HCT116 (cell line): Measurements from ENCODE around the gene LRRC15. TPM values are rescaled to one million over a fixed set of nuclear protein-coding genes. Genes with fewer than 3 reads are reported as not detected.

Experiments used
- ATAC-seq: fragments of 200-7000 bp; cut with Tn5 transposase; 2 replicates; pipeline ENCODE4 v1.9.1; 2020; ENCODE audit warnings: mild to moderate bottlenecking, moderate library complexity
- BruUV-seq: library from RNA; stranded (reverse); fragments of 400-500 nt; replicated peaks from 2 replicates; lab custom pipeline; 2021; lab: Mats Ljungman, UMichigan
- CTCF ChIA-PET: fragments of 300-600 bp; sonication (Branson Sonifier 250); formaldehyde crosslinking; loops from one replicate; lab custom pipeline; 2021; ENCODE audit warnings: antibody characterized with exemption; lab: Charles Lee
- POLR2A ChIA-PET: fragments of 300-600, 350-600 bp; sonication (Branson Sonifier 250); formaldehyde crosslinking; loops from one replicate; lab custom pipeline; 2021; ENCODE audit warnings: antibody characterized with exemption; lab: Charles Lee
- RAD21 ChIA-PET, 2 experiments: fragments of 300-600 bp; sonication (Branson Sonifier 250); formaldehyde crosslinking; loops; one replicate each; lab custom pipeline; 2023; ENCODE audit warnings: low total read pairs in 2 of 2; ENCODE audit not compliant: uncharacterized antibody in 2 of 2, unreplicated experiment in 2 of 2, low non-redundant PET in 1 of 2; lab: Charles Lee
- DNase-seq: peaks from one replicate; pipeline ENCODE4 v3.0.0-alpha.2; 2010; ENCODE audit warnings: low read depth, low spot score
- H2AFZ ChIP-seq: fragments of 200-600 bp; shearing (Covaris generic), sonication (generic); 2 replicates; pipeline ENCODE4 v1.6.1; 2017; ENCODE audit warnings: low read depth, mixed run types, mixed read lengths, antibody characterized with exemption, low read length; ENCODE audit not compliant: poor library complexity, severe bottlenecking
- H3K27ac ChIP-seq: 2 replicates; pipeline ENCODE4 v1.5.1; 2012; ENCODE audit warnings: low read depth, low read length
- H3K27me3 ChIP-seq: fragments of 200-600 bp; sonication (generic); 2 replicates; pipeline ENCODE4 v1.6.1; 2016; ENCODE audit warnings: mixed run types, low read length, mixed read lengths; ENCODE audit not compliant: insufficient read depth
- H3K36me3 ChIP-seq, 2 experiments: fragments of 200-500 bp in 1 of 2; fragments of 200-600 bp in 1 of 2; sonication (Bioruptor generic) in 1 of 2; sonication (generic) in 1 of 2; 2 replicates each; pipeline versions ENCODE4 v1.5.1 to v1.6.1; 2014 to 2016; ENCODE audit warnings: low read length in 2 of 2, inconsistent platforms in 1 of 2, mixed read lengths in 1 of 2, mixed run types in 1 of 2; ENCODE audit not compliant: insufficient read depth in 2 of 2, control insufficient read depth in 1 of 2
- H3K4me1 ChIP-seq, 2 experiments: fragments of 200-600 bp in 1 of 2; sonication (generic) in 1 of 2; 2 replicates each; pipeline versions ENCODE4 v1.5.1 to v1.6.1; 2012 to 2017; ENCODE audit warnings: low read length in 2 of 2, inconsistent platforms in 1 of 2, mild to moderate bottlenecking in 1 of 2, mixed read lengths in 1 of 2, mixed run types in 1 of 2, moderate library complexity in 1 of 2; ENCODE audit not compliant: insufficient read depth in 2 of 2, control insufficient read depth in 1 of 2
- H3K4me2 ChIP-seq: fragments of 200-600 bp; sonication (generic); 2 replicates; pipeline ENCODE4 v1.6.1; 2017; ENCODE audit warnings: mixed run types, low read length, mixed read lengths
- H3K4me3 ChIP-seq, 2 experiments: fragments of 200-600 bp in 1 of 2; sonication (generic) in 1 of 2; replicated peaks in 1 of 2; 2 replicates each; pipeline ENCODE4 v1.5.1; 2011 to 2016; ENCODE audit warnings: low read length in 2 of 2, control low read depth in 1 of 2, low read depth in 1 of 2, mild to moderate bottlenecking in 1 of 2, mixed read lengths in 1 of 2, mixed run types in 1 of 2
- H3K79me2 ChIP-seq: fragments of 200-600 bp; sonication (generic); 2 replicates; pipeline ENCODE4 v1.6.1; 2017; ENCODE audit warnings: mild to moderate bottlenecking, mixed run types, low read length, moderate library complexity, mixed read lengths; ENCODE audit not compliant: insufficient read depth
- H3K9ac ChIP-seq: fragments of 200-600 bp; sonication (generic); 2 replicates; pipeline ENCODE4 v1.6.1; 2016; ENCODE audit warnings: low read length, mixed read lengths
- H3K9me2 ChIP-seq: fragments of 200-600 bp; sonication (generic), shearing (Covaris generic); 2 replicates; pipeline ENCODE4 v1.6.1; 2017; ENCODE audit warnings: mixed run types, mild to moderate bottlenecking, moderate library complexity; ENCODE audit not compliant: insufficient read depth
- H3K9me3 ChIP-seq, 2 experiments: fragments of 200-500 bp in 1 of 2; fragments of 200-600 bp in 1 of 2; sonication (Bioruptor generic) in 1 of 2; sonication (generic) in 1 of 2; 2 replicates each; pipeline ENCODE4 v1.6.1; 2014 to 2017; ENCODE audit warnings: low read length in 2 of 2, mixed read lengths in 2 of 2, inconsistent platforms in 1 of 2, low read depth in 1 of 2, mild to moderate bottlenecking in 1 of 2, mixed run types in 1 of 2, moderate library complexity in 1 of 2; ENCODE audit not compliant: control insufficient read depth in 1 of 2, insufficient read depth in 1 of 2
- H4K20me1 ChIP-seq: fragments of 200-600 bp; sonication (generic), shearing (Covaris generic); 2 replicates; pipeline ENCODE4 v1.6.1; 2017; ENCODE audit warnings: mixed run types, mild to moderate bottlenecking, moderate library complexity; ENCODE audit not compliant: insufficient read depth
- EGR1 ChIP-seq: IDR thresholded peaks from 2 replicates; pipeline ENCODE4 v1.6.1; 2012; ENCODE audit warnings: low read depth
- ELF1 ChIP-seq: IDR thresholded peaks from 2 replicates; pipeline ENCODE4 v1.6.1; 2012; ENCODE audit warnings: low read depth, borderline replicate concordance
- EZH2 ChIP-seq: fragments of 200-600 bp; sonication (generic); IDR thresholded peaks from 2 replicates; pipeline ENCODE4 v1.6.1; 2017; ENCODE audit warnings: antibody characterized with exemption, mixed run types
- EZH2phosphoT487 ChIP-seq: fragments of 200-600 bp; IDR thresholded peaks from 2 replicates; pipeline ENCODE4 v1.6.1; 2018; ENCODE audit warnings: antibody characterized with exemption, borderline replicate concordance
- JUND ChIP-seq: IDR thresholded peaks from 2 replicates; pipeline ENCODE4 v1.6.1; 2012
- MAX ChIP-seq: IDR thresholded peaks from 2 replicates; pipeline ENCODE4 v1.6.1; 2012
- RAD21 ChIP-seq: IDR thresholded peaks from 2 replicates; pipeline ENCODE4 v1.6.1; 2012; ENCODE audit warnings: low read depth, mild to moderate bottlenecking
- ZBTB33 ChIP-seq: IDR thresholded peaks from 2 replicates; pipeline ENCODE4 v1.6.1; 2011; ENCODE audit warnings: mild to moderate bottlenecking, low read length, moderate library complexity; ENCODE audit not compliant: insufficient replicate concordance; ENCODE audit errors: extremely low read depth
- ZFX ChIP-seq: fragments of 450-650 bp; IDR thresholded peaks from 2 replicates; pipeline ENCODE4 v1.6.1; 2017
- ZNF274 ChIP-seq: fragments of 200-500 bp; sonication (Bioruptor generic); IDR thresholded peaks from 2 replicates; pipeline ENCODE4 v1.6.1; 2014; ENCODE audit warnings: mild to moderate bottlenecking, low read depth, low read length, inconsistent platforms
- intact Hi-C: fragments of 100-400 bp; cut with micrococcal nuclease; formaldehyde crosslinking; loops from 2 replicates; pipeline ENCODE4 v1.10.0; 2022
- total RNA-seq: library from RNA; stranded (reverse); gene quantifications from one replicate; pipeline ENCODE4 v1.2.1, GENCODE V29; 2021; ENCODE audit not compliant: unreplicated experiment
- TF ChIP-seq, protein P1 (sequence below), 3 experiments: fragments of 200-600 bp in 1 of 3; sonication (generic) in 1 of 3; IDR thresholded peaks in 2 of 3; conservative IDR thresholded peaks in 1 of 3; 2 replicates each; pipeline ENCODE4 v1.5.1; 2012 to 2017; ENCODE audit warnings: low read depth in 2 of 3, low read length in 2 of 3, antibody characterized with exemption in 1 of 3, borderline replicate concordance in 1 of 3, control low read depth in 1 of 3, mild to moderate bottlenecking in 1 of 3, mixed read lengths in 1 of 3, mixed run types in 1 of 3, moderate library complexity in 1 of 3; ENCODE audit not compliant: insufficient read depth in 1 of 3

The LRRC15 gene
- total RNA-seq, 1 experiment from 2014 or later, result not detected

DNA sequence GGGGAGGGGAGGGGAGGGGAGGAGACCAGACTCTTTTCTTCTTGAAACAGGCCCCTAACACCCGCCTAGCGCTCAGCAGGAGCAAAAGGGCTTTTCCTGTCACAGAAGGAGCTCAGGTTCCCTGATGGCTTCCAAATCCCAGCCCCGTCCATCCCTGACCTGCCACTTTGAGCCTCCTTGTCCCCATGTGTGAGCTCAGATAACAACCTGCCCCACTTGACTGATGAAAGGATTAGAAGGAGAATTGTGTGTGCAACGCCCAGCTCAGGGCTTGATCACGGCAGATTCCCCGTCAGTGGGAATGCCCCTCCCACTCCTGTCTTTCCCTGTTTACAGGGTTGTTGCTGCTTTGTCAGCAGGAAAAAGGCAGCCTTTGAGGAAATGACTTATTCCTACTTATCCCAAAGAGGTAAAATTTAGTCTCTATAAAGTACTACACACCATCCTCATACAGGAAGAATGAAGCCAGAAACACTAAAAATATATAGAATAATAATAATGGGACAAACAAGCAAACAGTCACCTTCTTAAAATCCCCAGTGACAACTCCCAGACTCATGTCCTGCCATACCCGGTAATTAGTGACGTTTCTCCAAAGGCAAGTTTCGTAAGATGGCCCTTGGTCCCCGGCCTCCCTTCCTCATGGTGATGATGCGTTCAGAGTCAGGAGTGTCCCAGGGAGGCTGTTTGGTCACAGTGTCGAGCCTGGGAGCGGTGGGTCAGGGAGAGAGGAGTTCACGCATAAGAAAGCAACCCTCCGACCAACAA, 6.1 kb upstream of the LRRC15 start:
- ChIA-PET RAD21 (no interaction called here), POLR2A (no interaction called here), CTCF (no interaction called here)
- ATAC-seq, result no peak
- Histone ChIP-seq H3K27me3 (no peaks in the 10 kb centered on the region), H3K4me1 (no peaks in the 10 kb centered on the region), H4K20me1 (no peaks in the 10 kb centered on the region), H3K4me3 (no peak overlapping the region), H3K27ac (no peak overlapping the region), H3K9ac (no peak overlapping the region), H3K9me2 (no peaks in the 10 kb centered on the region), H3K9me3 (no peaks in the 10 kb centered on the region), H2AFZ (no peak overlapping the region), H3K36me3 (no peaks in the 10 kb centered on the region), H3K79me2 (no peaks in the 10 kb centered on the region), H3K4me2 (no peak overlapping the region)
- DNase-seq, result no peak
- BruUV-seq, result no TSS peak
- intact Hi-C loops, result no loop called here
- TF ChIP-seq EZH2phosphoT487 (no peak), ELF1 (no peak), ZBTB33 (no peak), JUND (no peak), RAD21 (no peak), EGR1 (no peak)

DNA sequence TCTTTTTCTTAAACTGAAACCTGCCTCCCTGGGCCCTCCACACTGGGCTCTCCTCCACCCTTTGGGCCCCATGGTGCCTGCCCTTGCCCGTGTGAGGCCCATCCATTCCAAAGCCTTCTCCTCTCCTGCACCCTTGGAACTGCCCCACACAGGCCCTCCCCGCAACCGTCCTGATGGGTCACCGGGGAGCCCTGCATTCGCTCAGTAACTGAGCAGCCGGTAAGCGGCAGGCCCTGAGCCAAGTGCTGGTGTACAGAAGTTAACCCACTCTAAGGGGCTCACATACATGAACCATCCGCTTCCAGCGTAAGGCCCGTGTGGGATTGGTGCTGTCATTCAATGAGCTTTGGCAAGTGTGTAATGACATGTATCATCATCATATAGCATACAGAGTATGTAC, 5.4 kb upstream of the LRRC15 start:
- no peak overlapping the region for H3K9ac ChIP-seq
- H3K27ac ChIP-seq, result no peak overlapping the region
- DNase-seq (no peak), ATAC-seq (no peak)
- peaks cover 4% of the 10 kb centered on the region; the same call in 1 of the 2 replicates for H3K27me3 ChIP-seq
- no TSS peak for BruUV-seq
- H4K20me1 ChIP-seq, result no peaks in the 10 kb centered on the region
- H3K36me3 ChIP-seq, result no peaks in the 10 kb centered on the region
- CTCF ChIA-PET, result no interaction called here
- H3K4me1 ChIP-seq, result peaks cover 0 to under 1% of the 10 kb centered on the region in 2 experiments; a peak in 1 of 4 replicates
- H3K79me2 ChIP-seq, result no peaks in the 10 kb centered on the region
- H3K9me2 ChIP-seq, result no peaks in the 10 kb centered on the region
- intact Hi-C loops, result no loop called here
- POLR2A ChIA-PET, result no interaction called here
- H3K4me3 ChIP-seq, result no peak overlapping the region
- RAD21 ChIA-PET, result no interaction called here
- no peak overlapping the region for H3K4me2 ChIP-seq
- H2AFZ ChIP-seq, result no peak overlapping the region
- no peaks in the 10 kb centered on the region for H3K9me3 ChIP-seq
- TF ChIP-seq ELF1, result no peak
- no peak for TF ChIP-seq ZNF274
- TF ChIP-seq, protein P1, sequence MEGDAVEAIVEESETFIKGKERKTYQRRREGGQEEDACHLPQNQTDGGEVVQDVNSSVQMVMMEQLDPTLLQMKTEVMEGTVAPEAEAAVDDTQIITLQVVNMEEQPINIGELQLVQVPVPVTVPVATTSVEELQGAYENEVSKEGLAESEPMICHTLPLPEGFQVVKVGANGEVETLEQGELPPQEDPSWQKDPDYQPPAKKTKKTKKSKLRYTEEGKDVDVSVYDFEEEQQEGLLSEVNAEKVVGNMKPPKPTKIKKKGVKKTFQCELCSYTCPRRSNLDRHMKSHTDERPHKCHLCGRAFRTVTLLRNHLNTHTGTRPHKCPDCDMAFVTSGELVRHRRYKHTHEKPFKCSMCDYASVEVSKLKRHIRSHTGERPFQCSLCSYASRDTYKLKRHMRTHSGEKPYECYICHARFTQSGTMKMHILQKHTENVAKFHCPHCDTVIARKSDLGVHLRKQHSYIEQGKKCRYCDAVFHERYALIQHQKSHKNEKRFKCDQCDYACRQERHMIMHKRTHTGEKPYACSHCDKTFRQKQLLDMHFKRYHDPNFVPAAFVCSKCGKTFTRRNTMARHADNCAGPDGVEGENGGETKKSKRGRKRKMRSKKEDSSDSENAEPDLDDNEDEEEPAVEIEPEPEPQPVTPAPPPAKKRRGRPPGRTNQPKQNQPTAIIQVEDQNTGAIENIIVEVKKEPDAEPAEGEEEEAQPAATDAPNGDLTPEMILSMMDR (IDR thresholded peaks at IDR 0.05 in 2 of 3, conservative IDR thresholded peaks at IDR 0.05 in 1 of 3; ENCODE audit: borderline replicate concordance in 1 of 3, insufficient read depth in 1 of 3, low read depth in 2 of 3, low read length in 2 of 3), result no peak
- TF ChIP-seq MAX, result no peak
- TF ChIP-seq ZFX, result no peak
- TF ChIP-seq EZH2, result no peak
- TF ChIP-seq EGR1, result no peak
- TF ChIP-seq JUND, result no peak
